PC-3 (cell line): ENCODE measurements around the gene FAM124A.

Experiments used
- CTCF ChIP-seq: fragments of 300-600 bp; sonication (generic); conservative IDR thresholded peaks from 2 replicates; pipeline ENCODE4 v1.5.1; 2017; ENCODE audit warnings: antibody characterized with exemption, low read depth, mild to moderate bottlenecking, low read length
- EZH2 ChIP-seq: fragments of 300-600 bp; sonication (generic); IDR thresholded peaks from one replicate; pipeline ENCODE4 v1.6.1; 2017; ENCODE audit warnings: antibody characterized with exemption, mild to moderate bottlenecking, low read length; ENCODE audit not compliant: unreplicated experiment

GRCh38 chr13:51283371-51283770, 61.2 kb downstream of the FAM124A start:
- no peak for TF ChIP-seq CTCF
- no peak for TF ChIP-seq EZH2
